Esophagus mucosa (tissue), 1 donor: Measurements from ENCODE around the gene MIEF2. TPM values are rescaled to one million over a fixed set of nuclear protein-coding genes. Genes with fewer than 3 reads are reported as not detected.
A peak's percentile ranks its signal among the peaks of the same experiment; 100 is the strongest.
"Not testable (repeated sequence)": the region's sequence is repeated elsewhere in the genome, so short reads cannot be mapped to it uniquely, and the experiment has no call there.

Experiments
- ATAC-seq: fragments of 200-7000 bp; cut with Tn5 transposase; one replicate; pipeline ENCODE4 v1.9.1; 2020
- total RNA-seq: library from RNA; stranded (reverse); gene quantifications from one replicate; pipeline ENCODE4 v1.2.4, GENCODE V29; 2023
- donor health status: DM: yes; HTN: yes; CAD: no.

The MIEF2 gene
- total RNA-seq, 1 donor from 2014 or later: 6.3 TPM

DNA sequence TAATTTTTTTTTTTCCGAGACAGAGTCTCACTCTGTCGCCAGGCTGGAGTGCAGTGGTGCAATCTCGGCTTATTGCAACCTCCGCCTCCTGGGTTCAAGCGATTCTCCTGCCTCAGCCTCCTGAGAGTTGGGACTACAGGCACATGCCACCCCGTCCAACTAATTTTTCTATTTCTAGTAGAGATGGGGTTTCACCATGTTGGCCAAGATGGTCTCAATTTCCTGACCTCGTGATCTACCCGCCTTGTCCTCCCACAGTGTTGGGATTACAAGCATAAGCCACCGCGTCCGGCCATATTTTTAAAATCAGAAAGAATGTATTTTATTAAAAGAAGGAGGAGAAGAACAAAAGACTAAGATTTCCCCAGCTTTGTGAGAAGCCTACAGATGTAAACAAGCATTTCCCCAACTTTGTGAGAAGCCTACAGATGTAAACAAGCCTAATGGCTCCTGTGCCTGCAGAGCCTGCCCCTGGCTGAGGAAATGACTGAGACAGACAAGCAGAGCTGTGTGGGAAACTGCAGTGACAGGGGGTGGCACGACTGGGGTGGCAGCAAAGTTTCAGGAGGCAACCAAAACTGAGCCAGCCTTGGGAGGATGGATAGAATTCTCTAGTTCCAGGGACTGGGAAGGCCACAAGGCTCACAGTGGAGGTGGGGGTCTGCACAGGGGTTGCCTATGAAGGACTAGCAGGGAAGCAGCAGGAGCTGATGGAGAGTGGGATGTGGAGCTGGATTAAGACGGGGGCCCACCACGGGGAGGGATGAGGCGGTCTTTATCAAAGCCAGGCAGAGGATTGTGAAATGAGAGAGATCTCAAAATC, 31.5 kb downstream of the MIEF2 start:
- no peak for ATAC-seq

DNA sequence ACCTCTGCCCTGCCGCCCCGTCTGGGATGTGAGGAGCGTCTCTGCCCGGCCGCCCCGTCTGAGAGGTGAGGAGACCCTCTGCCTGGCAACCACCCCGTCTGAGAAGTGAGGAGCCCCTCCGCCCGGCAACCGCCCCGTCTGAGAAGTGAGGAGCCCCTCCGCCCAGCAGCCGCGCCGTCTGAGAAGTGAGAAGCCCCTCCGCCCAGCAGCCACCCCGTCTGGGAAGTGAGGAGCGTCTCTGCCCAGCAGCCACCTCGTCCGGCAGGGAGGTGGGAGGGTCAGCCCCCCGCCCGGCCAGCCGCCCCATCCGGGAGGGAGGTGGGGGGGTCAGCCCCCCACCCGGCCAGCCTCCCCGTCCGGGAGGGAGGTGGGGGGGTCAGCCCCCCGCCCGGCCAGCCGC, 37.6 kb downstream of the MIEF2 start:
- ATAC-seq: not testable (repeated sequence)

DNA sequence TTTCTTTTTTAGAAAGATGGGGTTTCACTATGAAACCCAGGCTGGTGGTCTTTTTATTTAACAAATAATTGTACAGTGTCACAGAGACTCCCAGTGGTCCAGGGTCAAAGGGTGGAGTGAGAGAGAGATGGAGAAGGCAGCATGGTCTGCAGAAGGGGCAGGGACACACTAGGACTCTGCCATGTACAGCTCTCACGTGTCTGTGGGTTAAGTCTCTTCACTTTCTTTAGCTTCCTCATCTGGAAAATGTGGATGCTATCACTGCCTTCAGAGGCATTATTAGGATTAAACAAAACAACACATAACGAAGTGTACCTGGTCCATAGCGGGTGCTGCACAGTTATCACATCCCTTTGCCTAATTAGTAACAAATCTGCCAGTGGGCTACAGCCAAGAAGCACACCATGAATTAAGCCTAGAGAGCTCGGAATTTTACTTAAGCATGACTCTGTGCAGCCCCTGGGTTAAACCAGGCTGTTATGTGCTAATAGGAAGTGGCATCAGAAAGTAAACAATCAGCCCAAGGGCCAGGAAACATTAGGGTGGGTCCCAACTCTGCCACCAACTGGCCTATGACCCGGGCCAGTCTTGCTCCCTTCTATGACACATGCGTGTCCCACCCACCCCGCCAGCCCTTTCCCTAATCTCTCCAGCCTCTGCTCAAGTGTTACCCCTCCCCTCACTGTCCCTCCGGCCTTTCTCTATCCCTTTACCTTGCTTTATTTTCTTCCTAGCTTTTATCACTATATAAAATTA, 40.4 kb downstream of the MIEF2 start:
- peak; percentile 25 for ATAC-seq

DNA sequence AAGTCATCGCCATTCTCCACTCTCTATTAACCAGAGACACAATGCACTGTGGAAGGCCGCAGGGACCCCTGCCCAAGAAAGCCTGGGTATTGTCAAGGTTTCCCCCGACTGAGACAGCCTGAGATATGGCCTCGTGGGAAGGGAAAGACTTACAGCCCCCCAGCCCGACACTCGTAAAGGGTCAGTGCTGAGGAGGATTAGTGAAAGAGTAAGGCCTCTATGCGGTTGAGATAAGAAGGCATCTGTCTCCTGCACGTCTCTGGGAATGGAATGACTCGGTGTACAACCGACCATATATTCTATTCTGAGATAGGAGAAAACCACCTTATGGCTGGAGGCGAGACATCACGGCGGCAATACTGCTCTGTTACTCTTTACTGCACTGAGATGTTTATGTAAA, 42.7 kb downstream of the MIEF2 start:
- not testable (repeated sequence) for ATAC-seq

DNA sequence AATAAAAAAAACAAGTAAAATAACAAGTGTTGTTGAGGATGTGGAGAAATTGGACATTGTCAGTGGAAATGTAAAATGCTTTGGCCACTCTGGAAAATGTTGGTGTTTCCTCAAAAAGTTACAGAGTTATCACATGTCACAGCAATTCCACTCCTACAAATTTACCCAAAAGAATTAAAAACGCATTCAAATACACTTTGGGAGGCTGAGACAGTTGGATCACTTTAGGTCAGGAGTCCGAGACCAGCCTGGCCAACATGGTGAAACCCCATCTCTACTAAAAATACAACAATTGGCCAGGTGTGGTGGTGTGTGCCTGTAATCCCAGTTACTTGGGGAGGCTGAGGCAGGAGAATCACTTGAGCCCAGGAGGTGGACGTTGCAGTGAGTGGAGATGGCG, 48.7 kb downstream of the MIEF2 start:
- no peak for ATAC-seq

DNA sequence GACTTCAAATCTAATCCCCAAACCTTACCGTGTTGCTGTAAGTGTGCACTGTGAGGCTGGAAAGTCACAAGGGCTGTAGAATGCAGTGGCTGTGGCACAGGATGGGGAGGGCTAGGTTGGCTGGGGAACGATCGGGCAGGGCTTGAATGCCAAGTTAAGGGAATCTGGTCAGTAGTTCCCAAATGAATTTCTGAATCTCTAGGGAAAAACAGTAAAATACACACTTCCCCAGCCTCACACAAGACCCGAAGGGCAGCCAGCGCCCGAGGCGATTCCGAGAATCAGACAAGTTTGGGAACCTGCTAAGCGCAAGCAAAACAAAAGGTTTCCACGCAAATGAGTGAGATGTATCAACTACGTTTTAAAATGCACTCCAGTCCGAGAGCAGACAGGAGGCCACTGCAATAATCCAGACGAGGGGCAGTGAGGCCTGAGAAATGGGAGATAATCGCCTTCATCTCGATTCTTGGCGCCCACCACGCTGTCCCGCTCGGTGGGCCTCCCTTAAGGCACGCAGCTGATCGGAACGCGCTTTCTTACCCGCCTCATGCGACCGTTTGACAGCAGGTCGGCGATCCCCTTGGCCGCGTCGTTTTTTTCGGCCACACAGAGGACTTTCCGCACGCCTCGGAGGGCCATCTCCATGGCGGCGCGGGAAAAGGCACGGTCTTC, 53.7 kb downstream of the MIEF2 start:
- ATAC-seq: no peak

DNA sequence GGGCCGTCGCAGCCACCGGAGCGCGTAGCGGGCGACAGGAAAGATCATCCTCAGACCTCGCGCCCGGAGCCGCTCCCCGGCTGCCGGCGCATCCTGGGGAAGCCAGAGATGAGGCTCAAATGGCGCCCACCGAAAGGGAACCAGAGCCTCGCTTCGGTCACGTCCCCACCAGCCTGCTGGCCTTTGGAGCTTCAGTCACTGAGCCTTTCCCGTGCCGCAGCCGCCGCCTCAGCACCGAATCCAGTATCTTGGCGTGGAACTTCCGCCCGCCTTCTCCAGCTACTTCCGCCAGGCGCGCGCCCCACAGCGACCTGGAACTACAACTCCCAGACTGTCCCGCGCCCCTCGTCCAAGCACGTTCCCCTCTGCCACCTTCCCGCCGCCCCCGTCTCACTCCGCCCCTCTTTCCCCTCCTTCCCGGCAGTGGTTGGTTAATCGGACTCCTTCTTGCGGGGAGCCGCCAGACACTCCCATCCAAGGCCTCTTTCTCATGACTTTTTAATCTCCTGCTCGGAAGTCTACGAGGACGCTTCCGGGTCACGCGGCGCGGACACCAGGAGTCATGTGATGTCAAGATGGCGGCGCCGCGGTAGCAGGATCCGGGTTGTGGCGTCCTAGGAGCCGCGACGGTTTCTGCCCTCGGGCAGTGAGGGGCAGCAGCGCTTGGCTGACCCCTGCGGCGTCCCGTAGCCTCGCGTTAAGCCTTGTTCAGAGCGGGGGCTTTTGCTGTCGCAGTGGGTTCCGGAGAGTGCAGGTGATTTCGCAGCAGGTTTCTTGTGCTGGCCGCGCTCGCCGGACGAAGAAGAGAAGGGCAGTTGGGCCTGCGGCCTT, 54.5 kb downstream of the MIEF2 start, which contains the start of the genes SMCR8 and TOP3A:
TSS of gene SMCR8 (plus strand) at position 563 of the 831 bp plus-strand sequence. CDS start 497 bp downstream, outside the sequence.
TSS of gene TOP3A (minus strand) at position 264 of the 831 bp plus-strand sequence. CDS start at position 48, 216 bp downstream.
- ATAC-seq: peak; percentile 98

DNA sequence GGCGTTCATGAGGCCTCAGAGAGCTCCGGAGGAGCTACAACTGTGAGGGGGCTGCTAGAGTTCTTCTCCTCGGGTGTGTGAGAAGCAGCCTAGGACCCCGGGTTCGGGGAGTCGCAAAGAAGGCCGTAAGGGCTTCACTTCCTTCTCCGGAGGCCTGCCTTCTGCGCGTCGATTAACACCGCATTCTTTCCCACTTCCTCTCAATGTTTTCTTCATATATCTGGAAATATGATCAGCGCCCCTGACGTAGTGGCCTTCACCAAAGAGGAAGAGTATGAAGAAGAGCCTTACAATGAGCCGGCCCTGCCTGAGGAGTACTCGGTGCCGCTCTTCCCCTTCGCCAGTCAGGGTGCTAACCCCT, 55.1 kb downstream of the MIEF2 start:
- ATAC-seq: peak; percentile 1

DNA sequence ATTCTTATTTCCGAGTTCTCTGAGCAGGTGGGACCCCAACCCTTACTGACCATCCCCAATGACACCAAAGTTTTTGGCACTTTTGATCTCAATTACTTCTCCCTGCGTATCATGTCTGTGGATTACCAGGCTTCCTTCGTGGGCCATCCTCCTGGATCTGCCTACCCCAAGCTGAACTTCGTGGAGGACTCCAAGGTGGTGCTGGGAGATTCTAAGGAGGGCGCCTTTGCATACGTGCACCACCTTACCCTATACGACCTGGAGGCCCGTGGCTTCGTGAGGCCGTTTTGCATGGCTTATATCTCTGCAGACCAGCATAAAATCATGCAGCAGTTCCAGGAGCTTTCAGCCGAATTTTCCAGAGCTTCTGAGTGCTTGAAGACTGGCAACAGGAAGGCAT, 55.5 kb downstream of the MIEF2 start:
- no peak for ATAC-seq

Other genes starting within 250 kb of the MIEF2 start
- gene ATPAF2, start 221.5 kb upstream of the MIEF2 start, total RNA-seq: 24.2 TPM
- 8.4 TPM for gene GID4, start 221.3 kb upstream of the MIEF2 start, total RNA-seq
- 29.4 TPM for gene DRG2, start 172.7 kb upstream of the MIEF2 start, total RNA-seq
- gene MYO15A, start 151.9 kb upstream of the MIEF2 start, total RNA-seq: 0.44 TPM
- gene ALKBH5, start 76.8 kb upstream of the MIEF2 start, total RNA-seq: 45.3 TPM
- gene LLGL1, start 35.0 kb upstream of the MIEF2 start, total RNA-seq: 17.6 TPM
- 210 TPM for gene FLII, start 1.9 kb upstream of the MIEF2 start, total RNA-seq
- gene TOP3A, start 54.3 kb downstream of the MIEF2 start, total RNA-seq: 23.8 TPM
- gene SMCR8, start 54.6 kb downstream of the MIEF2 start, total RNA-seq: 8.6 TPM
- 67.1 TPM for gene SHMT1, start 102.9 kb downstream of the MIEF2 start, total RNA-seq
- 5.3 TPM for gene EVPLL, start 117.1 kb downstream of the MIEF2 start, total RNA-seq
- gene LGALS9C, start 216.1 kb downstream of the MIEF2 start, total RNA-seq: 15.7 TPM